Adrenal gland (tissue), 12 donors: ENCODE results near the gene CNOT2. TPM values are rescaled to one million over a fixed set of nuclear protein-coding genes. Genes with fewer than 3 reads are reported as not detected.

Experiments
- DNase-seq, 7 donors: peaks; one replicate each; pipeline ENCODE4 v3.0.0-alpha.2; 2019 to 2020
- H3K27ac ChIP-seq, 5 donors: fragments of 200-600 bp; sonication (generic) in 4 of 5; 1 replicate in 3 of 5; 2 replicates in 2 of 5; pipeline versions ENCODE4 v1.5.1 to v1.8.0; 2016 to 2020; ENCODE audit warnings: mild to moderate bottlenecking in 1 of 5
- H3K27me3 ChIP-seq: fragments of 200-600 bp; 2 replicates; pipeline ENCODE4 v1.8.0; 2021
- H3K36me3 ChIP-seq, 2 donors: fragments of 200-600 bp; replicated peaks in 1 of 2; 1 replicate in 1 of 2; 2 replicates in 1 of 2; pipeline versions ENCODE4 v1.5.1 to v1.8.0; 2018 to 2022
- H3K4me1 ChIP-seq, 2 donors: fragments of 200-600 bp; replicated peaks in 1 of 2; 1 replicate in 1 of 2; 2 replicates in 1 of 2; pipeline versions ENCODE4 v1.5.1 to v1.8.0; 2018 to 2021
- H3K4me3 ChIP-seq, 4 donors: fragments of 200-600 bp; sonication (generic) in 3 of 4; one replicate each; pipeline ENCODE4 v1.5.1; 2016 to 2018
- H3K9me3 ChIP-seq, 3 donors: fragments of 200-600 bp; sonication (generic) in 1 of 3; replicated peaks in 1 of 3; 1 replicate in 2 of 3; 2 replicates in 1 of 3; pipeline versions ENCODE4 v1.5.1 to v1.8.0; 2016 to 2021
- POLR2A ChIP-seq, 2 donors: fragments of 450-650 bp; IDR thresholded peaks; one replicate each; pipeline ENCODE4 v1.6.1; 2017; ENCODE audit warnings: antibody characterized with exemption in 2 of 2, mild to moderate bottlenecking in 2 of 2, moderate library complexity in 1 of 2
- WGBS, 4 donors: extraction: QIAGEN DNeasy Blood & Tissue Kit in 2 of 4; methylation state at CpG; one replicate each; pipeline versions ENCODE4 v1.1.5 to v1.1.7; 2013 to 2017; 5-methylcytosine and 5-hydroxymethylcytosine counted together
- intact Hi-C, 2 donors: fragments of 100-400 bp; cut with DNase I; formaldehyde crosslinking; loops; one replicate each; pipeline versions ENCODE4 v1.14.1 to v1.15.0; 2022 to 2023
- polyA plus RNA-seq, 3 donors: library from polyadenylated mRNA; stranded (reverse); fragments of 200-250 nt in 2 of 3; fragments of 350-450 nt in 1 of 3; fragmentation: Illumina TruSeq in 1 of 3; extraction: RNeasy Lipid Tissue Mini Kit (QIAGEN cat#74804) in 1 of 3; gene quantifications; one replicate each; pipeline ENCODE4 v1.2.3, GENCODE V29; 2013 to 2014
- total RNA-seq, 9 donors: library from RNA; depleted of rRNA in 4 of 9; stranded (reverse); fragments of >200 nt in 4 of 9; fragments of 120-200 nt in 1 of 9; fragmentation: NEBNext Ultra II Directional in 1 of 9; extraction: Animal tissue kit (Norgen Biotek cat#: 25700) in 1 of 9; gene quantifications; one replicate each; pipeline versions ENCODE4 v1.1.0 to v1.2.4, GENCODE V29; 2013 to 2023
- TF ChIP-seq, protein P1 (sequence below), 6 experiments: fragments of 450-650 bp in 4 of 6; fragments of 200-600 bp in 2 of 6; sonication (generic) in 1 of 6; IDR thresholded peaks; 1 replicate in 5 of 6; 2 replicates in 1 of 6; pipeline versions ENCODE4 v1.5.1 to v1.8.0; 2016 to 2021; ENCODE audit warnings: antibody characterized with exemption in 6 of 6, mild to moderate bottlenecking in 2 of 6, moderate library complexity in 1 of 6
- donor health status: healthy with polysubstance abuse.
- donor health status: Bipolar disorder and iron deficiency.
- donor health status: DM: yes; HTN: yes; CAD: no.
- donor health status: DM: no; HTN: no; CAD: no.
- donor health status: DM: no; HTN: no; CAD: no.
- donor health status: DM: yes; HTN: yes; CAD: no.

The CNOT2 gene
- total and polyA plus RNA-seq, 12 donors: 33.4 to 127 (median 57.1) TPM

DNA sequence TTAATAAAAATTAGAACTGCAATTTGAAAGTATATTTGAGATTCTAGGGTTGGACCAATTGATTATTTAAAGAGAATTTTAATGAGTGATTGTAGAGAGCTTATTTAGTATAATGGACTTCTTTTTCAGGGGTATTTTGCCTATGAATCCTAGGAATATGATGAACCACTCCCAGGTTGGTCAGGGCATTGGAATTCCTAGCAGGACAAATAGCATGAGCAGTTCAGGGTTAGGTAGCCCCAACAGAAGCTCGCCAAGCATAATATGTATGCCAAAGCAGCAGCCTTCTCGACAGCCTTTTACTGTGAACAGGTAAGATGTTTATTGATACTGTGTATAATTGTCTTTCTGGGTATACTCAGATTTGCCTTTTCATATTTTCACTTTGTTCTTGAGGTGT, 86.9 kb downstream of the CNOT2 start:
- no peak for DNase-seq
- intact Hi-C loops: no loop called here
- WGBS, 4 donors: 97 to 100% (median 99%) methylated on average over 2 of the region's 2 CpGs
- Histone ChIP-seq H3K36me3 (no peaks in the 10 kb centered on the region), H3K27me3 (no peaks in the 10 kb centered on the region), H3K4me1 (no peaks in the 10 kb centered on the region), H3K4me3 (no peak overlapping the region), H3K9me3 (no peaks in the 10 kb centered on the region), H3K27ac (no peak overlapping the region)
- TF ChIP-seq, protein P1, sequence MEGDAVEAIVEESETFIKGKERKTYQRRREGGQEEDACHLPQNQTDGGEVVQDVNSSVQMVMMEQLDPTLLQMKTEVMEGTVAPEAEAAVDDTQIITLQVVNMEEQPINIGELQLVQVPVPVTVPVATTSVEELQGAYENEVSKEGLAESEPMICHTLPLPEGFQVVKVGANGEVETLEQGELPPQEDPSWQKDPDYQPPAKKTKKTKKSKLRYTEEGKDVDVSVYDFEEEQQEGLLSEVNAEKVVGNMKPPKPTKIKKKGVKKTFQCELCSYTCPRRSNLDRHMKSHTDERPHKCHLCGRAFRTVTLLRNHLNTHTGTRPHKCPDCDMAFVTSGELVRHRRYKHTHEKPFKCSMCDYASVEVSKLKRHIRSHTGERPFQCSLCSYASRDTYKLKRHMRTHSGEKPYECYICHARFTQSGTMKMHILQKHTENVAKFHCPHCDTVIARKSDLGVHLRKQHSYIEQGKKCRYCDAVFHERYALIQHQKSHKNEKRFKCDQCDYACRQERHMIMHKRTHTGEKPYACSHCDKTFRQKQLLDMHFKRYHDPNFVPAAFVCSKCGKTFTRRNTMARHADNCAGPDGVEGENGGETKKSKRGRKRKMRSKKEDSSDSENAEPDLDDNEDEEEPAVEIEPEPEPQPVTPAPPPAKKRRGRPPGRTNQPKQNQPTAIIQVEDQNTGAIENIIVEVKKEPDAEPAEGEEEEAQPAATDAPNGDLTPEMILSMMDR (IDR thresholded peaks at IDR 0.05): no peak
- no peak for TF ChIP-seq POLR2A (IDR thresholded peaks at IDR 0.05)

DNA sequence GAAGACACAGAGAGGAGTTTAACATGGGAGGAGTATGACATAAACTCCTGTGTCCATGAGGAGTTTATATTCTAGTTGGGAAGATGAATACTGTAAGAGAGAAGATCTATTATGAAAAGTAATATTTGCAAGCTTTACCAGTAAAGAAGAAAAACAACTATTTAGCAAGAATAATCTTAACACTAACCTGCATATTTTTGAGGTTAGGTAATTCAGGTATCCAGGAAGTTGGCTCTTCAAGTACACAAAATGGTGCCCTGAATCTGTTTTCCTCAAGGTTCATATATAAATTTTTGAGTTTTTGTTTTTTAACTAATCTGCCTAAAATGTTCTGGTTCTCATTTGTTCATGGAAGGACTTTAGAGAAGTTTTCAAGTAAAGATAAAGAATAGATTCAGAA, 89.0 kb downstream of the CNOT2 start:
- Histone ChIP-seq H3K9me3 (no peaks in the 10 kb centered on the region), H3K4me1 (no peaks in the 10 kb centered on the region), H3K27ac (no peak overlapping the region), H3K36me3 (peaks cover 0 to 5% of the 10 kb centered on the region in 2 donors), H3K4me3 (no peak overlapping the region), H3K27me3 (no peaks in the 10 kb centered on the region)
- intact Hi-C loops: no loop called here
- no peak for DNase-seq
- TF ChIP-seq POLR2A (IDR thresholded peaks at IDR 0.05): no peak

DNA sequence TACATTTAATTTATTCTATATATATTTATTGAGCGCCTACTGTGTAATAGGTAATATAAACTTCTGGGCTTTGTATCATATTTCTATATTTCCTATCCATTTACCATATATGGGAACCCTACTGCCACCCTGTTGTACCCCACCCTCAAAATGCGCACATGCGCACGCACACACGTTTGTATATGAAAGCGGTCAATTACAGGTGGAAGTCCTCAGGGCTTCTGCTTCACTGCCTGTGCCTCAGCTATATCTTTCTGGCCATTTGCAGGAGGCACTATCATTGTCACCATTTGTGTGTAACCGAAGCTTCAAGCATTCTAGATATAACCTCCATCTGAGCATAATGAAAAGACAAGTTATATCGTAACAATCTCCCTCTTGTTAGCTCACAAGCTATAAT, 91.5 kb downstream of the CNOT2 start:
- intact Hi-C loops: no loop called here
- H3K9me3 ChIP-seq: no peaks in the 10 kb centered on the region
- H3K36me3 ChIP-seq: peaks cover 0 to 30% of the 10 kb centered on the region in 2 donors
- no peak overlapping the region for H3K4me3 ChIP-seq
- TF ChIP-seq POLR2A (IDR thresholded peaks at IDR 0.05): no peak
- TF ChIP-seq, protein P1 (IDR thresholded peaks at IDR 0.05): no peak
- H3K4me1 ChIP-seq: no peaks in the 10 kb centered on the region
- no peak overlapping the region for H3K27ac ChIP-seq
- no peak for DNase-seq
- H3K27me3 ChIP-seq: no peaks in the 10 kb centered on the region
- 95 to 97% (median 97%) methylated on average over 8 of the region's 8 CpGs for WGBS, 4 donors

- Histone ChIP-seq H3K36me3 (peaks cover 0 to 60% of the 10 kb centered on the region in 2 donors), H3K4me3 (no peak overlapping the region)
- 93 to 96% (median 95%) methylated on average over 2 of the region's 2 CpGs for WGBS, 4 donors
These were observed 95.3 kb downstream of the CNOT2 start for GRCh38 chr12:70338531-70338930.

DNA sequence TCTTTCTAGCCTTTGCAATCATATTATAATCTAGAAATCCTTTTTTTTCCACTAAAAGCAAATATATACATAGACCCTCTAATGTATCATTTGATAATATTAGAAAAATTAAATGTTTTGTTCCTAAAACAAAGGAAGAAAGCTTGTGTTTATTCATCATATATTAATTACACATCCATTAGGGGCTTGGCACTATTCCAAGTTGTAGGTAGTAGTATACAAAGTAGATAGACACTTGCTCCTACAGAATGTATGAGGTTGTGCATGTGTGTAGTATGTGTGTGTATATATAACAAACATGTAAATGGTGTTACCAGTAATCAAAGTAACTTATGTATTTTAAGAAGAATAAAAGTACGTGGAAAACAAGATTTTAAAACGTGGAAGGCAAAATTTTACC, 107.8 kb downstream of the CNOT2 start:
- TF ChIP-seq POLR2A (IDR thresholded peaks at IDR 0.05): no peak
- TF ChIP-seq, protein P1 (IDR thresholded peaks at IDR 0.05): no peak
- no peaks in the 10 kb centered on the region for H3K9me3 ChIP-seq
- intact Hi-C loops: no loop called here
- DNase-seq: no peak
- no peaks in the 10 kb centered on the region for H3K4me1 ChIP-seq
- 92 to 98% (median 97%) methylated on average over 2 of the region's 2 CpGs for WGBS, 4 donors
- H3K27ac ChIP-seq: no peak overlapping the region
- no peak overlapping the region for H3K4me3 ChIP-seq
- peaks cover 0 to 9% of the 10 kb centered on the region in 2 donors for H3K36me3 ChIP-seq
- H3K27me3 ChIP-seq: no peaks in the 10 kb centered on the region

More at GRCh38 chr12:70338531-70338930, 95.3 kb downstream of the CNOT2 start:
- no peaks in the 10 kb centered on the region for H3K9me3 ChIP-seq
- no peaks in the 10 kb centered on the region for H3K4me1 ChIP-seq
- TF ChIP-seq POLR2A (IDR thresholded peaks at IDR 0.05): no peak
- TF ChIP-seq, protein P1 (IDR thresholded peaks at IDR 0.05): no peak
- no peak for DNase-seq
- no peaks in the 10 kb centered on the region for H3K27me3 ChIP-seq
- intact Hi-C loops: no loop called here
- no peak overlapping the region for H3K27ac ChIP-seq
